Fibroblast of skin of right biceps (primary cell): Measurements from ENCODE around the gene RABGGTA.

Experiments used
- DNase-seq: peaks from one replicate; pipeline ENCODE4 v3.0.0-alpha.2; 2013

Gene RABGGTA

DNA sequence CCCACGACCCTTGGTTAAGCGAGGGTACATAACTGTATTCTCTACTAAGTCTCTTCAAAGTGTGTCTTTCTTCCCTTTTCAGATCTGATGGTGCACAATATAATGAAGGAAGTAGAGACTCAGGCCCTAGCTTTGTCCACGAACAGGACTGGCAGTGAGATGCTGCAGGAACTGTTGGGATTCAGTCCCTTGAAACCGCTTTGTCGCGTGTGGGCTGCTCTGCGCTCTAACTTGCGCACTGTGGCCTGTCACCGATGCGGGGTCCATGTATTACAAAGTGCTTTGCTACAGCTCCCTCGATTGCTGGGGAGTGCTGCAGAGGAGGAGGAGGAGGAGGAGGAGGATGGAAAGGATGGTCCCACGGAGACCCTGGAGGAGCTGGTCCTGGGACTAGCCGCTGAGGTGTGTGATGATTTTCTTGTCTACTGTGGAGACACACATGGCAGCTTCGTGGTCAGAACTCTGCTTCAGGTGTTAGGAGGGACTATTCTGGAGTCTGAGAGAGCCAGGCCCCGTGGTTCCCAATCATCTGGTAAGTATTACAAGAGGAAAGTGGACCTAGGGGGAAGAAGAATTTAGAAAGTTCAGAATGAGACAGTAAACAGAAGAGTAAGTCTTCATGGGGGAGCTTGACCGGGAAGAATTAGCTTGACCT lies 29.1 kb upstream of the RABGGTA start:
- no peak for DNase-seq

DNA sequence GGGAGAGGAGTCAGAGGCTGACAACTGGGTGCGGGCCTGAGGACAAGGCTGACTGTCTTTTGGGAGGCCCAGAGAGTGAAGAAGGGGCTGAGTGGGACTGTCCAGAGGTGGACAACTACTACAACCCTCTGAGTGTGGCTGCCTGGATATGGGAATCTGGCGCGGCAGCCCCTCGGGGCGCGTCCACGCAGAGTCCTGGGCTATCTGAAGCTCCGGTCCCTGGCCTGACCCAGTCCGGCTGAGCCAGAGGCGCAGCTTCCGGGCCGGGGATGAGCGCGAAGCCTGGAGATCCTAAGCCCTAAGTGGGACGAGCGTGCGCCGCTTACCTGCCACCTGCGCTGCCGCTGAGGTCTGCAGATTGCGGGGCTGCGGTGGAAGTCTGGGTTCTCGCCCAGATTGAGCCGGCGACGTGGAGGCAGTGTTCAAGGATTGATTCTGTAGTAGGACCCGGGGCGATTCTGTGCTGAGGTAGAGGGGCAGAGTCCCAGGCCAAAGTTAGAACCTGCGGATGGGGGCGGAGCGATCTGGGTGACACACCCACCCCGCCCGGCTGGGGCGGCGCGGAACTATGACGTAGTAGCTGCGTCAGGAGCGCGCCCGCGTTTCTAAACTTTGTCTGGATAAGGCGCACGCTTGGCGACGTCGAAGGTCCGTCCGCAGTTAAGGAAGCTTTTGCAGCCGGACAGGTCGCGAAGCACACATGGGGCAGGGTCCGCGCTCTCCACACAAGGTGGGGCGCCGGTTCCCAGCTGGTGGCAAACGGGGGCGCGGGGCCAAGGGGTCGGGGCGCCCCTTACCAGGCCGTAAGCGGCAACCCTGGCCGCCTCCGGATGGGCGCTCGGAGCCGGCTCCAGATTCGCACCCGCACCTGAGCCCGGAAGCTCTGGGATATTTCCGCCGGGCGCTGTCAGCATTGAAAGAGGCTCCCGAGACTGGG lies 28.1 kb upstream of the RABGGTA start, which contains the start of the genes DHRS1 and NOP9:
Gene DHRS1 (minus strand): TSS at position 526 of the 937 bp plus-strand sequence. CDS start 674 bp downstream, outside the sequence.
Gene NOP9 (plus strand): TSS at position 596 of the 937 bp plus-strand sequence. CDS start 105 bp downstream, at position 701.
- DNase-seq, result peak; percentile 88

- DNase-seq, result peak; percentile 55
Measured at GRCh38 chr14:24298892-24299254, 27.5 kb upstream of the RABGGTA start.

- DNase-seq, result peak; percentile 27
Measured at GRCh38 chr14:24297190-24297964, 26.0 kb upstream of the RABGGTA start.

GRCh38 chr14:24296341-24297157 lies 25.2 kb upstream of the RABGGTA start:
- DNase-seq, result peak; percentile 94

DNA sequence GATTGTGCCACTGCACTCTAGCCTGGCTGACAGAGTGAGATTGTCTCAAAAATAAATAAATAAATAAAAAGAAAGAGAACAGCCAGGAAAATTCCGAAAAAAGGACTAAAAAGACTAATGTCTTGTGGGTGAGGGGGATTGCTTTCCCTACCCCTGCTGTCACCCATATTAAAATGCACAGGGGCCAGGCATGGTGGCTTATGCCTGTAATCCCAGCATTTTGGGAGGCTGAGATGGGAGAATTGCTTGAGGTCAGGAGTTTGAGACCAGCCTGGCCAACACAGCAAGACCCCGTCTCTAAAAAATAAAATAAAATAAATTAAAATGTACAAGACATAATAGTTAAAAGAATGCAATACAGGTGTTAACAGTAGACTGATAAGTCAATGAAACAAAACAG lies 22.1 kb upstream of the RABGGTA start:
- no peak for DNase-seq

DNA sequence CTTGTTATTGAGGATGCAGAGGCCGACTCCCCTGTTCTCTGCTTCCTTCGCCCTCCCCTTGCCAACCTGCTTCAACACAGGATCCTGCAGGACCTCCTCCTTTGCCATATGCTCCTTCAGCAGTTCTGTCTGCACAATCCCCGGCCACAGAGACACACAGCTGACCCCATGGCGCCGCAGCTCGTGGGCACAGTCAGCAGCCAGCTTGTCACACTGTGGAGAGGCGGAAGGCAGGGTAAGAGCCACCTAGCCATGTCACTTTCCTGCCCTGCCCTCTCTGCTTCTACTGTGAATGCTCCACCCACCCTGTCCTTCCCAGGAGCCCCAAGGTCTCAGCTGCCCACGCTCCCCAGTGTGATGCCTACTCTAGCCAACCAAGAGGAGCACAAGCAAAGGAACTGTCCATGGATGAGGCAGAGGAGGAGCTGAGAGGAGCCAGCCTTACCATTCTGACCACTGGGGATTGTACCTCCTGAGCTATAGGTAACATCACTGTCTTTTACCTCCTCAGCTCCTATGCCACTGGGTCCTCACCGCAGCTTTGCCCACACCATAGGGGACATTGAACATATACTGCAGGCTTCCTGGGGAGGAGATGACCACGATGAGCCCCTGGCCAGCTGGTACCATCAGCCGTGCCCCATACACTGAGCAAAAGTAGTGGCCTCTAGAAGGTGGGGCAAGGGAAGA lies 20.9 kb upstream of the RABGGTA start:
- no peak for DNase-seq

DNA sequence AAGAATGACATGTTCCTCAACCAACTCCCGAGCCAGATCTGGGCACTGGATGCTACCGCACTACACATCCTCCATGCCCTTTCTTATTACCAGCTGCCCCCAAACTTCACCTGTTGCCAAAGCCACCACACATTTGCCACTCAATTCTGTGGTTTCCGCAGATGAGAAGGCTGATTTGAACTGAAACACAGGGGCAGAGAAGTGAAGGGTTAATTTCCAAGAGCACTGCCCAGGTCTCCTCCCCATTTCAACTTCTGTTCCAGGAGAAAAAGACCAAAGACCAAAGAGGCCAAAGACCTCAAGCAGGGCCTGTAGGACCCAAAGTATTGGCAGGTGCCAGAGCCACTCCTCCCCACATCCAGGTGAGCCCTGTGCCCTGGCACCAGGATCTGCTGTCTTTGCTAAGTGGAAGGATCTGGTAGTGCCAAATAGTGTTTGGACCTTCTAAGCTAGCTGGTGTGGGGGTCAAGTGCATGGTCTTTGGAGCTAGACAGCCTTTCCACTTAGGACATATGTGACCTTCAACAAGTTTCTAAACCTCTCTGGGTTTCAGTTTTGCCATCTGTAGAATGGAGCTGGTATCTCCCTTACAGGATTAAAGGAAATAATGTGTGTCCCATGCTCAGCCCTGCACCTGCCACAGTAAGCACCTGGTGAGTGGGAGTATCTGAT lies 20.2 kb upstream of the RABGGTA start:
- no peak for DNase-seq

GRCh38 chr14:24290746-24291145 lies 19.3 kb upstream of the RABGGTA start:
- DNase-seq, result no peak

- no peak for DNase-seq
Measured at GRCh38 chr14:24289649-24290280, 18.4 kb upstream of the RABGGTA start.

DNA sequence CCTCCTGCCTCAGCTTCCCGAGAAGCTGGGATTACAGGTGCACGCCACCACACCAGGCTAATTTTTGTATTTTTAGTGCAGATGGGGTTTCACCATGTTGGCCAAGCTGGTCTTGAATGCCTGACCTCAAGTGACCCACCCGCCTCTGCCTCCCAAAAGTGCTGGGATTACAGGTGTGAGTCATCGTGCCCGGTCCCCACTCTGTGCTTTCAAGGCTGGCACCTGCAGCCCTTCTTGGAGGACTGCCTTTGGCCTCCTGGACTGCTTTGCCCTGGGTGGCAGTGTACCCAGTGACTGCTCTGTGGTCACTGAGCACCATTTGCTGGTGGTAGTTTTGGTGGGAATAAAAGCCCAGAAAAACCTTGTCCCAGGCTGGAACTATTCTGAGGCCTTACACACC lies 15.6 kb upstream of the RABGGTA start:
- DNase-seq, result no peak

GRCh38 chr14:24285351-24285750 lies 14.0 kb upstream of the RABGGTA start:
- no peak for DNase-seq

GRCh38 chr14:24284501-24285035 lies 13.2 kb upstream of the RABGGTA start:
- DNase-seq, result no peak

DNA sequence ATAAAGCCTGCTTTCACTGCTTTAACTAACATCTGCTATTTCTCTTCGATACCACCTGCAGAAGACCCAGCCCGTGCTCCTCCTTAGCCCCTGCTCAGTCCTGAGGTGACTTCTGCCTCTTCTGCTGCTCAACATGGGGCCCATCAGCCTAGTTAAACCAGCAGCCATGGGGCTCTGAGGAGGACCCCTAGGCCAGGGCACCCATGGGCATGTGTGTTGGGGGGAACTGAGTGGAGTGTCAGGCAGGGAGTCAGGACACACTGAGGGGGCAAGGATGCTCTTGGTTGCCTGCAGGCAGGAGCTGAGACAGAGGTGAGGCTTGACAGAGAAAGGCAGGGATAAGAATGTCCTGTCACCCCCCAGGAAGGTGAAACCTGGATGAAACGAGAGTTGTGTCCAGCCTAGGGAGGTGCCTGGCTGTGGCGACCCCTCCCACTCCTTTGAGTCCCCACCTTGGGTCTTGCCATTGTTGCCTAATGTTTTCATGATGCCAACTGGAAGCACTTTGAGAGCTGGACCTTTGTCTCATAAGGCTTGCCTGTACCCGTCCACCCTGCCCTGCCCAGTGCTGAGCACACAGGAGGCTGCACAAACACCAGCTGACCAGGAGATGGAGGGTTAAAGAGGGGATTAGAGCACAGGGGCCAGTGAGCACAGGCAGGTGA lies 12.5 kb upstream of the RABGGTA start:
- DNase-seq, result no peak

DNA sequence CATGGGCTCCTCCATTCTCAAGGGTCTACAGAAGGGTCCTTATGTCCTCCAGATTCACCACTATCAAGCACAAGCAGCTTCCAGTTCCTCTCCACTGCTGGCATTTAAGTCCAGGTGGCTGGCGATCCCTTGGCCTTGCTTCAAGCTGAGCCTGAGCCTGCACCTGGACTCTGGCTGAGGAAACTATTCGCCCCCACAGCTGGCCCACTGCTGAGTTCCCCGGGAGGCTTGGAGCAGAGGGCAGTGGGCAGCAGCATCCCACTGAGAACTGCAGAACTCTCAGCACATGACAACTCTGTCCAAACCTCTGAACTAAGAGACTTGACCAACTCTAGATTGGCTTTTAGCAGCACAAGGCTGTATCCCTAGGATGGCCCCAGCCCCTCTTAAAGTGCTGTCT lies 11.3 kb upstream of the RABGGTA start:
- no peak for DNase-seq

- DNase-seq, result no peak
Measured at GRCh38 chr14:24281636-24282035, 10.2 kb upstream of the RABGGTA start.

DNA sequence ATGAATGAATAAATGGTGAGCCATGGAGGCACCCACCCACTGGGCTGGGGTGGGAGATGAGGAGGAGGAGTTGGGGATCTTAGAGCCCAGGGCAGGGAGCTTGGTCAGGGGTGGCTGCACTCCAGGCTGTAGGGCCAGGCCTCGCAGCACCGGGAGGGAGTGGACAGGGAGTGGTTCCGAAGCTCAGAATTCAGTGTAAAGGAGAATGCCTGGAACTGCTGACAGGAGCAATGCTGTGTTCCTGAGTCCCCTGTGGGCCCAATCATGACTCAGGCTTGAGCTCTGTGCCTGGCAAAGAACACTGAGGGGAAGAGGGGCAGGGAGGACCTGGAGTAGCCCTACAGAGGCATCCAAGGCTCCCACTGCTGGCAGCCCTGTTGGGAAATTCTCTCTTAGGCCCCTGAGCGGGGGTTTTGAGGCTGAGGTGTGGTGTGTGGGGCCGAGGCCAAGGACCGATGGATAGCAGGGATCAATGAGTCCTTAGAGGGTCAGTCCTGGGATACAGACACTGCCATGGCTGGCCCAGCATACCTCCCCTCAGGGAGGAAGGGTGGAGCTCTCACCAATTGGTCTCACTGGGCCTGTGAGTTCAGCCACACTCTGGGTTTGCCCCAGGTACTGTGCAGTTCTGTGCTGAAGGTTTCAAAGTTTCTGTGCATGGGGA lies 9.5 kb upstream of the RABGGTA start:
- no peak for DNase-seq

DNA sequence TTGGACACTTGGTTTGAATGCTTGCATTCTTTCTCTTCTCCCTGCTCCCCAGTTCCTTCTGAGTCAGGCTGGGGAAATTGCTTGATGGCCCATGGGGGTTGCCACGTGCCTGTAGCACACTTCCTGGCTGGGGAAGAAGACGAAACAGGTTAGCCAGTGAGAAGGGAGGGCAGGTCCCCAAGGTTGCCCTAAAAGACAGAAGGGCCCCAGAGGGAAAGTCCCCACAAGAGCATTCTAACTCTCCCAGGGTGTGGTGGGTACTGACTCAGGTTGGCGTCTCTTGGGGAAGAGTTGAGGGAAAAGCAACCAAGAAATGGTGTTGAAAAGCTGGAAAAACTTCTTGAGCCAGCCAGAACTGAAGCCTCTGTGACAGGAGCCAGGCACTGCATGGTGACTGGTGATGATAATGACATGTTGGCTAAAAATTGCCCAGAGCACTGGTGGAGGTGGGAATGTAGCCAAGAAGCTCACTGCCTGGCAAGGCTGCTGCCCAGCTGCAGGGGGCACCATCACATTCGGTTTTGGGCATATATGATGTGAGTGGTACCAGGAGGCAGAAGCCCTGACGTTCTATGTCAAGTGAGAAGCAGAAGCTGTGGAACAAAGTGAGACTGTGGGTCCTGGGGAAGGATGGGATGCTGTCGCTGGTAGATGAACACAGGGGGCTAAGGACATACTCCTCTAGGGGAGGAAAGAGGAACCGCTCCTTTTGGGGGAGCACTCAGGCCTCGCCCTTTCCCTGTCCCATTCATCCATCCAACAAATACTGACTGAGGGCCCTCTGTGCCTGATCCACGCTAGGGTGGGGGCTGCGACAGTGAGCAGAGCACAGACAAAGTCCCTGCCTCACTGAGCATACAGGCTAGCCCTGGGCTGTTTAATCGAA lies 8.1 kb upstream of the RABGGTA start:
- DNase-seq, result peak; percentile 15
